HFF-Myc (cell line): Measurements from ENCODE around the gene CD8A.

Experiments
- DNase-seq: peaks from one replicate; pipeline ENCODE4 v3.0.0-alpha.2; 2011; ENCODE audit warnings: low read depth; ENCODE audit errors: extremely low read depth
- H3K4me3 ChIP-seq: replicated peaks from 2 replicates; pipeline ENCODE4 v1.5.1; 2011; ENCODE audit warnings: low read depth, mild to moderate bottlenecking, control low read depth, low read length
- TF ChIP-seq, protein P1 (sequence below): IDR thresholded peaks from 2 replicates; pipeline ENCODE4 v1.5.1; 2012; ENCODE audit warnings: mild to moderate bottlenecking, low read depth, low read length, control low read depth; ENCODE audit errors: missing control alignments

CD8A gene

DNA sequence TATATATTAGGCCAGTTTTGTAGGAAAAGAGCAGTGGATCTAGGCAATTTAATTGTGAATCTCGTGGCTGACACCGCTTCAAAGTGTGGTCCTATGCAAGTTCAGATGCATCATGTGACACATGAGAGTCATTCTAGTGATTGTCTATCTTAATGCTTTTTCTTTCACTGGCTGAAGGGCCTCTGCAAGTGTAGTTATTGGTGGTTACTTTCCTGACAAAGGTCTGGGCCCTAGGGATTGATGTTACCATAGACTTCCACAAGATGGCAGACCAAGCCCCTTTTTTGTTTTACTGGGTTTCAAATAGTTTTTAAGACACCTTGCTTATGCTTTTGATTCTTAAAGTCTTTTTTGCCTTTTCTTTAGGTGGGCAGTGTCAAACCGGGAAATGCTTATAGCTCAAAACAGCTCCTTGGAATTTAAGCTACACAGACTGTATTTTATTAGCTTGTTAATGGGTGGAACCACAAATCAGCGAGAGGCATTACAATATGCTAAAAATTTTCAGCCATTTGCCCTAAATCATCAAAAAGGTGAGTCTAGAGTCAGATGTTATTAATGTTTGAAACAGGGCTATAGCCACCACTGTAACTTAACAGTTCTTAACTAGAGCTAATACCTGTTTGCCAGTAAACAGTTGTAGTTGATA, 25.9 kb downstream of the CD8A start:
- peak; percentile 12 for DNase-seq
- TF ChIP-seq, protein P1, sequence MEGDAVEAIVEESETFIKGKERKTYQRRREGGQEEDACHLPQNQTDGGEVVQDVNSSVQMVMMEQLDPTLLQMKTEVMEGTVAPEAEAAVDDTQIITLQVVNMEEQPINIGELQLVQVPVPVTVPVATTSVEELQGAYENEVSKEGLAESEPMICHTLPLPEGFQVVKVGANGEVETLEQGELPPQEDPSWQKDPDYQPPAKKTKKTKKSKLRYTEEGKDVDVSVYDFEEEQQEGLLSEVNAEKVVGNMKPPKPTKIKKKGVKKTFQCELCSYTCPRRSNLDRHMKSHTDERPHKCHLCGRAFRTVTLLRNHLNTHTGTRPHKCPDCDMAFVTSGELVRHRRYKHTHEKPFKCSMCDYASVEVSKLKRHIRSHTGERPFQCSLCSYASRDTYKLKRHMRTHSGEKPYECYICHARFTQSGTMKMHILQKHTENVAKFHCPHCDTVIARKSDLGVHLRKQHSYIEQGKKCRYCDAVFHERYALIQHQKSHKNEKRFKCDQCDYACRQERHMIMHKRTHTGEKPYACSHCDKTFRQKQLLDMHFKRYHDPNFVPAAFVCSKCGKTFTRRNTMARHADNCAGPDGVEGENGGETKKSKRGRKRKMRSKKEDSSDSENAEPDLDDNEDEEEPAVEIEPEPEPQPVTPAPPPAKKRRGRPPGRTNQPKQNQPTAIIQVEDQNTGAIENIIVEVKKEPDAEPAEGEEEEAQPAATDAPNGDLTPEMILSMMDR = peak; percentile 60

DNA sequence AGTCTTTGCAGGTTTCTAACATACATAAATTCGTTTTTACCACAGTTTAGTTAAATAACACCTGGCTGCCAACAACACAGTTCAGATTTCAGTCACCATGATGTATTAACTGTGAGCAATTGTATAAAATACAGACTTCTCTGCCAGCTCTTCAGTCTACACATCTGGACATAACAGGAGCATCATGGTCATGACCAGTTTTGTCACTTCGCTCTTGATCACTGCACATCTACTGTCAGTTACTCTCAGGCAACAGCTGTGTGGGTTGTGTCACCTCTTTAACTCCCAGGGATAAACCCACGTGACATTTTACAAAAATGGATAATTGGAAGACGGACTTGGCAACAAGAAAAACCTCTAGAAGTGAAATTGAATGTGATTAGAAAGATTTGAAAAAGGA, 30.3 kb downstream of the CD8A start:
- TF ChIP-seq, protein P1 = no peak
- H3K4me3 ChIP-seq = no peak overlapping the region
- no peak for DNase-seq

More for the DNA sequence above, 25.9 kb downstream of the CD8A start:
- H3K4me3 ChIP-seq = no peak overlapping the region

DNA sequence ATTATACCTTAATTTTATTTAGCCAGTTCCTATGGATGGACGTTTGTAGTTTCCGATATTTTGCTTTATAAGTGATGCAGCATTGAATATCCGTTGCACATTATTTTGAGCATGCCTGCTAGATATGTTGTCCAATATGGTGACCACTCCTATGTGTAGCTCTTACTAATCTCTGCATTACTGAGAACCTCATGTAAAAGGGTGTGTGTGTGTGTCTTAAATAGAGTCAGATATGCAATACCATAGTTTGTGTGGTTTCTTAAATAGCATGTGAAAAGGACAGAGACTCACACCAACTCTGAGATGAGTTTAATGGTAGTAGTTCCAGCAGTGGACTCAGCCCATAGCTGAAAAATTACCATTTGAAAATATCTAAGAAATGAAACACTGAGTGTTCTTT, 32.3 kb downstream of the CD8A start:
- TF ChIP-seq, protein P1 = no peak
- DNase-seq = no peak
- no peak overlapping the region for H3K4me3 ChIP-seq

DNA sequence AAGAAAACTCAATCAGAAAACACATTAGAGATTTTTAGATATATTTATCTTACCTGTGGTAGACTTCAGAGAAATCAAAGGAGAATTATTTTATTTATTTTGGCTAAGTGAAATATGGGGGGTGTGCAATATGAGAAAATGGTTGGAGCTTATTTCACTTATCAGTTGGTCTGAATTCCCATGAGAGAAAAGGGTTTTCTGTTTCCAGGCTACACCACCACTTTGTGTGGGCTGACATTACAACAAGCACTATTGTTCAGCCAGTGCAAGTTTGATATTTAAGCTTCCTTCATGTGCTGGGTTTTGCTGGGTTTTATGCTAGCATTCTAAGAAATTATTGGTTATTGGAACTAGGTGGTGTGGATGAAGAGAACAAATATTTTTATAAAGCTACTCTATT, 37.1 kb downstream of the CD8A start:
- DNase-seq = no peak
- no peak overlapping the region for H3K4me3 ChIP-seq
- TF ChIP-seq, protein P1 = no peak

DNA sequence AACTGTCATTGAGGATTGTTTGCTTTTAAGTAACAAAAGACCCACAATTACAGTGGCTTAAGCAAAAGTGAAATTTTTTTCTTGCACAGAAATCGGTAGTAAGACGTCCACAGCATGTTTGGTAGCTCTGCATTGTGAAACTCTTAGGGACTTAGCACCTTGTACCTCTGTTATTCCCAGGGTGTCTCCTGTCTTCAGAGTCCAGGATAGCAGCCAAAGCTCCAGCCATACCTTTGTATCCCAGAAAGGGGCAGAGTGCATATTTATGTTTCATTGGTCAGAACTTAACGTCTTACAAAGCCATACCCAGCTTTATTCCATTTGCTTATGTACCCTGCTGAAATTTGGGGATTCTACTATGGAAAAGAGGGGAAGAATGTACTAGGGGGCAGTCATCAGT, 37.8 kb downstream of the CD8A start:
- no peak overlapping the region for H3K4me3 ChIP-seq
- DNase-seq = no peak
- TF ChIP-seq, protein P1 = no peak

DNA sequence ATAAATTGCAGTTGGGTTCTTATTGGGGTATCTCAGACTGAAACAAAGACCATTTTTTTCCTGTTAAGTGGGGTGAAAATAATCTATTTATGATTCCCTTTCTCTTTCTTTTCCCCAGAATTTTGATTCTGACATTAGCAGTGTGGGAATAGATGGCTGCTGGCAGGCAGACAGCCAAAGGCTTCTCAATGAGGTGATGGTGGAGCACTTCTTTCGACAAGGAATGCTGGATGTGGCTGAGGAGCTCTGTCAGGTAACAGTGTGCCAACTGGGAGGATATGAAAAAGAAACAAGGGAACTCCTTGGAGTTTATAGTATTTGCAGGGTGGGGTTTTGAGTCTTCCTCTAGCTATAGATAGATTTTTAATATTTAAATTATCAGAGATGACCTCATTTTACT, 38.9 kb downstream of the CD8A start:
- no peak overlapping the region for H3K4me3 ChIP-seq
- no peak for DNase-seq
- TF ChIP-seq, protein P1 = no peak

DNA sequence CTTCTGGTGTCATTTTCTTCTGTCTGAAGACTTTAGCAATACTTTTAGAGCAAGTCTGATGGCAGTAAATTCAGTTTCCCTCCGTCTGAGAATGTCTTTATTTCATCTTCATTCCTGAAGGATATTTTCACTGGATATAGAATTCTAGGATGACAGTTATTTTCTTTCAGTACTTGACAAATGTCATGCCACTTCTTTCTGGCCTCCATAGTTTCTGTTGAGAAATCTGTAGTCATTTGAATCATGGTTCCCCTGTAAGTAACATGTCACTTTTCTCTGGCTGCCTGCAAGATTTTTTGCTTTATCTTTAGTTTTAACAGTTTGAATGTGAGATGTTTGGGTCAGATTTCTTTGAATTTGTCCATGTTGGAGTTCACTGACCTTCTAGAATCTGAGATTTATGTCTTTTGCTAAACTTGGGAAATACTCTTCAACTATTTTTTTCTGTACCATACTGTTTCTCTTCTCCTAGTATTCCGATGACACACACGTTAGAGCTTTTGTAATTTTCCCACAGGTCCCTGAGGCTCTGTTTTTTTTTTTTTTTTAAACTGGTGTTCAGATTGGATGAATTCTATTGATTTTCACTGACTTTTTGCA, 40.4 kb downstream of the CD8A start:
- no peak overlapping the region for H3K4me3 ChIP-seq
- TF ChIP-seq, protein P1 = no peak
- no peak for DNase-seq
